Transverse colon (tissue), 4 donors: ENCODE results near the gene EHD3. TPM values are rescaled to one million over a fixed set of nuclear protein-coding genes. Genes with fewer than 3 reads are reported as not detected.

Experiments
- DNase-seq: peaks from one replicate; pipeline ENCODE4 v3.0.0-alpha.2; 2019
- H3K27ac ChIP-seq, 4 donors: fragments of 200-600 bp; sonication (generic); 2 replicates each; pipeline ENCODE4 v1.5.1; 2016 to 2018; ENCODE audit warnings: inconsistent platforms in 4 of 4
- H3K27me3 ChIP-seq: fragments of 200-600 bp; sonication (generic); 2 replicates; pipeline ENCODE4 v1.5.1; 2017; ENCODE audit warnings: inconsistent platforms
- H3K36me3 ChIP-seq, 4 donors: fragments of 200-600 bp; sonication (generic); 2 replicates each; pipeline ENCODE4 v1.5.1; 2017 to 2019; ENCODE audit warnings: inconsistent platforms in 4 of 4
- H3K4me1 ChIP-seq, 4 donors: fragments of 200-600 bp; sonication (generic); 2 replicates each; pipeline ENCODE4 v1.5.1; 2017 to 2020; ENCODE audit warnings: inconsistent platforms in 4 of 4
- H3K4me3 ChIP-seq, 4 donors: fragments of 200-600 bp; sonication (generic); 1 replicate in 1 of 4; 2 replicates in 3 of 4; pipeline versions ENCODE4 v1.5.1 to v1.6.1; 2017 to 2019; ENCODE audit warnings: inconsistent platforms in 4 of 4
- H3K9me3 ChIP-seq, 2 donors: fragments of 200-600 bp; sonication (generic); 2 replicates each; pipeline ENCODE4 v1.5.1; 2017 to 2019; ENCODE audit warnings: inconsistent platforms in 2 of 2
- CTCF ChIP-seq, 5 experiments: fragments of 200-600 bp in 3 of 5; fragments of 450-650 bp in 2 of 5; sonication (generic) in 3 of 5; IDR thresholded peaks; 1 replicate in 2 of 5; 2 replicates in 3 of 5; pipeline ENCODE4 v1.5.1; 2016 to 2017; ENCODE audit warnings: antibody characterized with exemption in 5 of 5, inconsistent platforms in 3 of 5, mild to moderate bottlenecking in 2 of 5, moderate library complexity in 1 of 5
- EP300 ChIP-seq: sonication (generic); formaldehyde crosslinking; IDR thresholded peaks from one replicate; pipeline ENCODE4 v1.6.1; 2017; ENCODE audit warnings: antibody characterized with exemption, low read depth
- POLR2A ChIP-seq: fragments of 450-650 bp; IDR thresholded peaks from one replicate; pipeline ENCODE4 v1.6.1; 2016; ENCODE audit warnings: antibody characterized with exemption, mild to moderate bottlenecking, moderate library complexity
- POLR2AphosphoS5 ChIP-seq, 3 donors: sonication (generic); formaldehyde crosslinking; IDR thresholded peaks; one replicate each; pipeline ENCODE4 v1.6.1; 2016; ENCODE audit warnings: antibody characterized with exemption in 3 of 3
- WGBS, 2 donors: methylation state at CpG; one replicate each; pipeline ENCODE4 v1.1.5; 2018; ENCODE audit warnings: low coverage in 1 of 2; 5-methylcytosine and 5-hydroxymethylcytosine counted together
- in situ Hi-C, 4 donors: fragments of 200-750 bp; cut with MboI; loops; one replicate each; pipeline versions ENCODE4 v1.15.0 to v1.15.1; 2017; ENCODE audit warnings: low sequenced_read_pairs in 3 of 4, low pct_ligation_motif_present in 1 of 4, low pct_unique_long_range_greater_than_20kb in 1 of 4
- intact Hi-C: fragments of 100-400 bp; cut with DNase I; formaldehyde crosslinking; loops from one replicate; pipeline ENCODE4 v1.15.1; 2023; ENCODE audit warnings: low total_unique reads
- total RNA-seq, 4 donors: library from RNA; depleted of rRNA; stranded (reverse); fragments of >200 nt; gene quantifications; one replicate each; pipeline ENCODE4 v1.1.0, GENCODE V29; 2016

The EHD3 gene
- total RNA-seq, 4 donors from 2014 or later = 1.2 to 10.1 (median 3.6) TPM

GRCh38 chr2:31286230-31286629 is 52.3 kb downstream of the EHD3 start:
- Histone ChIP-seq H3K4me3 (no peak overlapping the region), H3K4me1 (no peaks in the 10 kb centered on the region), H3K36me3 (no peaks in the 10 kb centered on the region), H3K27ac (no peak overlapping the region), H3K9me3 (no peaks in the 10 kb centered on the region), H3K27me3 (no peaks in the 10 kb centered on the region)
- DNase-seq = no peak
- TF ChIP-seq EP300 (no peak), POLR2A (no peak), CTCF (IDR thresholded peaks at IDR 0.05) (no peak), POLR2AphosphoS5 (IDR thresholded peaks at IDR 0.05) (no peak)
- intact Hi-C loops (no loop called here), in situ Hi-C loops (no loop called here)
- WGBS, 2 donors = 81 to 100% methylated on average over 2 to 4 of the region's 4 CpGs

GRCh38 chr2:31286961-31287550 is 53.1 kb downstream of the EHD3 start:
- TF ChIP-seq EP300 (no peak), CTCF (IDR thresholded peaks at IDR 0.05) (no peak), POLR2AphosphoS5 (IDR thresholded peaks at IDR 0.05) (no peak), POLR2A (no peak)
- Histone ChIP-seq H3K4me1 (no peaks in the 10 kb centered on the region), H3K36me3 (no peaks in the 10 kb centered on the region), H3K27me3 (no peaks in the 10 kb centered on the region), H3K9me3 (no peaks in the 10 kb centered on the region), H3K27ac (no peak overlapping the region), H3K4me3 (no peak overlapping the region)
- intact Hi-C loops (no loop called here), in situ Hi-C loops (no loop called here)
- no peak for DNase-seq
- 78% methylated on average over 5 of the region's 5 CpGs; no CpG with 5 or more reads in 1 of the 2 donors for WGBS, 2 donors

- no peak overlapping the region for H3K27ac ChIP-seq
- no peak for DNase-seq
- TF ChIP-seq CTCF (IDR thresholded peaks at IDR 0.05) = no peak
- TF ChIP-seq POLR2AphosphoS5 (IDR thresholded peaks at IDR 0.05) = no peak
- TF ChIP-seq POLR2A = no peak
- TF ChIP-seq EP300 = no peak
- WGBS, 2 donors = 61 to 64% methylated on average over 2 of the region's 2 CpGs
- intact Hi-C loops (no loop called here), in situ Hi-C loops (no loop called here)
- no peaks in the 10 kb centered on the region for H3K27me3 ChIP-seq
- no peaks in the 10 kb centered on the region for H3K4me1 ChIP-seq
- H3K4me3 ChIP-seq = no peak overlapping the region
- no peaks in the 10 kb centered on the region for H3K36me3 ChIP-seq
- H3K9me3 ChIP-seq = no peaks in the 10 kb centered on the region
These were observed 53.7 kb downstream of the EHD3 start for GRCh38 chr2:31287654-31288053.

- 77 to 78% methylated on average over 1 of the region's 1 CpG for WGBS, 2 donors
- Histone ChIP-seq H3K27ac (no peak overlapping the region), H3K4me3 (no peak overlapping the region)
These were observed 60.2 kb downstream of the EHD3 start for GRCh38 chr2:31294196-31294595.

More at GRCh38 chr2:31294196-31294595, 60.2 kb downstream of the EHD3 start:
- no peaks in the 10 kb centered on the region for H3K27me3 ChIP-seq
- H3K9me3 ChIP-seq = no peaks in the 10 kb centered on the region
- no peaks in the 10 kb centered on the region for H3K4me1 ChIP-seq
- TF ChIP-seq EP300 (no peak), POLR2A (no peak), CTCF (IDR thresholded peaks at IDR 0.05) (no peak), POLR2AphosphoS5 (IDR thresholded peaks at IDR 0.05) (no peak)
- no peaks in the 10 kb centered on the region for H3K36me3 ChIP-seq
- DNase-seq = no peak
- intact Hi-C loops = no loop called here
- in situ Hi-C loops = no loop called here
